Activated effector memory CD4-positive, alpha-beta T cell treated with anti-CD3 and anti-CD28 coated beads, Interleukin-2, amount 50 U/mL, for 16 hours (primary cell): Measurements from ENCODE around the gene AMFR.

ENCODE experiments used
- DNase-seq: peaks from one replicate; pipeline ENCODE4 v3.0.0-alpha.2; 2020

The AMFR gene

GRCh38 chr16:56425439-56425832, at the start of gene AMFR:
Gene AMFR (minus strand): TSS chr16:56425545. CDS start chr16:56425327, 218 bp downstream.
- DNase-seq, result peak; percentile 90

- DNase-seq, result no peak
Observed at GRCh38 chr16:56470666-56471065, 45.3 kb upstream of the AMFR start.

- DNase-seq, result no peak
Observed at GRCh38 chr16:56470232-56470631, 44.9 kb upstream of the AMFR start.

- no peak for DNase-seq
Observed at GRCh38 chr16:56469748-56470147, 44.4 kb upstream of the AMFR start.

GRCh38 chr16:56468800-56469199, 43.5 kb upstream of the AMFR start:
- DNase-seq, result no peak

- no peak for DNase-seq
Observed at GRCh38 chr16:56466344-56466743, 41.0 kb upstream of the AMFR start.

GRCh38 chr16:56463153-56463552, 37.8 kb upstream of the AMFR start:
- no peak for DNase-seq

- no peak for DNase-seq
Observed at GRCh38 chr16:56462064-56462796, 36.9 kb upstream of the AMFR start.

GRCh38 chr16:56460101-56460500, 34.8 kb upstream of the AMFR start:
- DNase-seq, result no peak

GRCh38 chr16:56457927-56458470, 32.7 kb upstream of the AMFR start:
- no peak for DNase-seq

- DNase-seq, result peak; percentile 61
Observed at GRCh38 chr16:56451753-56452689, 26.7 kb upstream of the AMFR start.

- DNase-seq, result peak; percentile 97
Observed at GRCh38 chr16:56450986-56451752, 25.8 kb upstream of the AMFR start, which contains the start of the genes NUDT21 and OGFOD1. Gene NUDT21 (minus strand): TSS chr16:56451332. CDS start chr16:56451202, 130 bp downstream. Gene OGFOD1 (plus strand): TSS chr16:56451554. CDS start chr16:56451613, 59 bp downstream.

GRCh38 chr16:56450275-56450985, 25.1 kb upstream of the AMFR start:
- DNase-seq, result peak; percentile 63

- DNase-seq, result no peak
Observed at GRCh38 chr16:56448005-56448404, 22.7 kb upstream of the AMFR start.

GRCh38 chr16:56447286-56447685, 21.9 kb upstream of the AMFR start:
- DNase-seq, result no peak

GRCh38 chr16:56438038-56438437, 12.7 kb upstream of the AMFR start:
- no peak for DNase-seq

- no peak for DNase-seq
Observed at GRCh38 chr16:56436258-56436657, 10.9 kb upstream of the AMFR start.

GRCh38 chr16:56428091-56428490, 2.7 kb upstream of the AMFR start:
- DNase-seq, result no peak

GRCh38 chr16:56426585-56426984, 1.2 kb upstream of the AMFR start:
- DNase-seq, result no peak

- DNase-seq, result peak; percentile 81
Observed at GRCh38 chr16:56424791-56425438, 430 bp downstream of the AMFR start.

- no peak for DNase-seq
Observed at GRCh38 chr16:56424404-56424764, 961 bp downstream of the AMFR start.
